Spleen (tissue), 11 donors: Measurements from ENCODE around the gene VSIG4. TPM values are rescaled to one million over a fixed set of nuclear protein-coding genes. Genes with fewer than 3 reads are reported as not detected.

Source experiments
- DNase-seq: peaks from one replicate; pipeline ENCODE4 v3.0.0-alpha.2; 2020
- H3K27ac ChIP-seq, 8 donors: fragments of 200-600 bp; sonication (generic) in 7 of 8; 1 replicate in 4 of 8; 2 replicates in 4 of 8; pipeline versions ENCODE4 v1.5.0 to v1.8.0; 2016 to 2021; ENCODE audit warnings: inconsistent platforms in 4 of 8, mild to moderate bottlenecking in 4 of 8, moderate library complexity in 1 of 8
- H3K27me3 ChIP-seq, 7 donors: fragments of 200-600 bp; sonication (generic) in 6 of 7; replicated peaks in 1 of 7; 1 replicate in 4 of 7; 2 replicates in 3 of 7; pipeline versions ENCODE4 v1.5.0 to v1.8.0; 2016 to 2021; ENCODE audit warnings: inconsistent platforms in 3 of 7, mild to moderate bottlenecking in 1 of 7
- H3K36me3 ChIP-seq, 6 donors: fragments of 200-600 bp; sonication (generic) in 5 of 6; 1 replicate in 4 of 6; 2 replicates in 2 of 6; pipeline versions ENCODE4 v1.5.0 to v1.8.0; 2016 to 2021; ENCODE audit warnings: inconsistent platforms in 2 of 6
- H3K4me1 ChIP-seq, 6 donors: fragments of 200-600 bp; sonication (generic) in 5 of 6; 1 replicate in 3 of 6; 2 replicates in 3 of 6; pipeline versions ENCODE4 v1.5.0 to v1.8.0; 2016 to 2021; ENCODE audit warnings: inconsistent platforms in 3 of 6
- H3K4me3 ChIP-seq, 8 donors: fragments of 200-600 bp; sonication (generic) in 7 of 8; 1 replicate in 4 of 8; 2 replicates in 4 of 8; pipeline versions ENCODE4 v1.5.0 to v1.8.0; 2016 to 2021; ENCODE audit warnings: inconsistent platforms in 4 of 8, mild to moderate bottlenecking in 4 of 8, moderate library complexity in 2 of 8
- H3K9me3 ChIP-seq, 8 donors: fragments of 200-600 bp; sonication (generic) in 7 of 8; 1 replicate in 4 of 8; 2 replicates in 4 of 8; pipeline versions ENCODE4 v1.5.0 to v1.8.0; 2016 to 2021; ENCODE audit warnings: inconsistent platforms in 4 of 8
- CTCF ChIP-seq, 11 experiments: fragments of 200-600 bp in 7 of 11; fragments of 450-650 bp in 4 of 11; sonication (generic) in 4 of 11; IDR thresholded peaks in 8 of 11; conservative IDR thresholded peaks in 3 of 11; 1 replicate in 7 of 11; 2 replicates in 4 of 11; pipeline versions ENCODE4 v1.4.0 to v1.8.0; 2016 to 2021; ENCODE audit warnings: antibody characterized with exemption in 11 of 11, inconsistent platforms in 4 of 11, mild to moderate bottlenecking in 1 of 11
- POLR2A ChIP-seq, 3 donors: fragments of 450-650 bp; IDR thresholded peaks; one replicate each; pipeline ENCODE4 v1.5.1; 2017; ENCODE audit warnings: antibody characterized with exemption in 3 of 3, mild to moderate bottlenecking in 1 of 3
- POLR2AphosphoS5 ChIP-seq, 3 donors: sonication (generic); formaldehyde crosslinking; IDR thresholded peaks; one replicate each; pipeline ENCODE4 v1.5.1; 2017; ENCODE audit warnings: antibody characterized with exemption in 3 of 3
- WGBS, 5 donors: extraction: QIAGEN DNeasy Blood & Tissue Kit in 3 of 5; methylation state at CpG; one replicate each; pipeline versions ENCODE4 v1.1.5 to v1.1.7; 2013 to 2018; 5-methylcytosine and 5-hydroxymethylcytosine counted together
- intact Hi-C: fragments of 100-400 bp; cut with DNase I; formaldehyde crosslinking; loops from one replicate; pipeline ENCODE4 v1.15.0; 2023; ENCODE audit warnings: low total_unique reads
- polyA plus RNA-seq, 3 donors: library from polyadenylated mRNA; stranded (reverse); fragments of 200-250 nt; gene quantifications; one replicate each; pipeline ENCODE4 v1.2.1, GENCODE V29; 2013
- total RNA-seq, 7 donors: library from RNA; depleted of rRNA in 3 of 7; stranded (reverse); fragments of >200 nt in 3 of 7; fragmentation: NEBNext Ultra II Directional in 4 of 7; extraction: Animal tissue kit (Norgen Biotek cat#: 25700) in 4 of 7; gene quantifications; one replicate each; pipeline versions ENCODE4 v1.1.0 to v1.2.1, GENCODE V29; 2016 to 2021
- donor health status: healthy with polysubstance abuse.
- donor health status: DM: no; HTN: no; CAD: no; lungs with moderate emphysema.
- donor health status: DM: no; HTN: no; CAD: no.
- donor health status: Bipolar disorder and iron deficiency.
- donor health status: healthy.
- donor health status: DM: no; HTN: no; CAD: no.
- donor health status: DM: yes; HTN: yes; CAD: no.

VSIG4 gene
- total and polyA plus RNA-seq, 10 donors = 6.3 to 255 (median 49.7) TPM

- intact Hi-C loops = no loop called here
- TF ChIP-seq CTCF (IDR thresholded peaks at IDR 0.05 in 8 of 11, conservative IDR thresholded peaks at IDR 0.05 in 3 of 11) (no peak), POLR2AphosphoS5 (IDR thresholded peaks at IDR 0.05) (peak in 1 of 3 donors; percentile 65), POLR2A (IDR thresholded peaks at IDR 0.05) (no peak)
- Histone ChIP-seq H3K4me3 (no peak overlapping the region), H3K27ac (peak overlapping the region in 4 of 8 donors; percentile 28 to 69 (median 48)), H3K9me3 (no peaks in the 10 kb centered on the region), H3K36me3 (no peaks in the 10 kb centered on the region), H3K4me1 (peaks cover 13 to 35% (median 19%) of the 10 kb centered on the region in 6 donors), H3K27me3 (peaks cover 0 to 3% (median 0%) of the 10 kb centered on the region in 7 donors)
- no peak for DNase-seq
- 38 to 67% (median 56%) methylated on average over 1 of the region's 1 CpG for WGBS, 5 donors
Measured at GRCh38 chrX:66050140-66050569, 10.3 kb upstream of the VSIG4 start.

DNA sequence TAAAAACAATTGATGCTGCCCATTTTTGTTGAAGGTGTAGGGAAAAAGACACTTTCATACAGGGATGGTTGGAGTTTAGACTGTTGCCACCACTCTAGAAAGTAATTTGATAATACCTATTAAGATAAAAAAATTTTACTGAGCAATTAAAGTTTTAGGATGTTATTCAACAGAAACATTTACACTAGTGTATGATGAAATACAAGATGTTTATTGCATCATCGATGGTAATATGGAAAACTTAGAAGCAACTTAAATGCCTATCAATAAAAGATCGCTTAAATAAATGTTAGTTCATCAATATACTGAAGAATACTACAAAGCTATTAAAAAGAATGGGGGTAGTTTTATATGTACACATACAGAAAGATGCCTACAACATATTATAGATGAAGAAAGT, 9.2 kb upstream of the VSIG4 start:
- TF ChIP-seq POLR2AphosphoS5 (IDR thresholded peaks at IDR 0.05) (no peak), CTCF (IDR thresholded peaks at IDR 0.05 in 8 of 11, conservative IDR thresholded peaks at IDR 0.05 in 3 of 11) (no peak), POLR2A (IDR thresholded peaks at IDR 0.05) (no peak)
- peak overlapping the region in 3 of 8 donors; percentile 28 to 69 (median 48) for H3K27ac ChIP-seq
- peaks cover 13 to 35% (median 19%) of the 10 kb centered on the region in 6 donors for H3K4me1 ChIP-seq
- H3K27me3 ChIP-seq = peaks cover 0 to 3% (median 0%) of the 10 kb centered on the region in 7 donors
- no peaks in the 10 kb centered on the region for H3K36me3 ChIP-seq
- 79 to 98% (median 89%) methylated on average over 2 of the region's 2 CpGs for WGBS, 5 donors
- H3K4me3 ChIP-seq = no peak overlapping the region
- H3K9me3 ChIP-seq = no peaks in the 10 kb centered on the region
- DNase-seq = no peak
- intact Hi-C loops = no loop called here

- H3K27ac ChIP-seq = peak overlapping the region; percentile 16 to 84 (median 63)
- intact Hi-C loops = no loop called here
Measured at GRCh38 chrX:66046612-66047235, 6.8 kb upstream of the VSIG4 start.

More at GRCh38 chrX:66046612-66047235, 6.8 kb upstream of the VSIG4 start:
- Histone ChIP-seq H3K36me3 (no peaks in the 10 kb centered on the region), H3K27me3 (no peaks in the 10 kb centered on the region), H3K4me1 (peaks cover 13 to 35% (median 19%) of the 10 kb centered on the region in 6 donors), H3K9me3 (no peaks in the 10 kb centered on the region), H3K4me3 (no peak overlapping the region)
- WGBS, 5 donors = 17 to 25% (median 22%) methylated on average over 2 of the region's 2 CpGs
- DNase-seq = no peak
- TF ChIP-seq POLR2A (IDR thresholded peaks at IDR 0.05) = no peak
- no peak for TF ChIP-seq CTCF (IDR thresholded peaks at IDR 0.05 in 8 of 11, conservative IDR thresholded peaks at IDR 0.05 in 3 of 11)
- TF ChIP-seq POLR2AphosphoS5 (IDR thresholded peaks at IDR 0.05) = no peak
